NCI-H2029 (cell line): ENCODE data around the gene HPS1.

Experiments used
- DNase-seq: peaks from one replicate; lab custom pipeline; 2025; lab: John Stamatoyannopoulos, UW

Gene HPS1

DNA sequence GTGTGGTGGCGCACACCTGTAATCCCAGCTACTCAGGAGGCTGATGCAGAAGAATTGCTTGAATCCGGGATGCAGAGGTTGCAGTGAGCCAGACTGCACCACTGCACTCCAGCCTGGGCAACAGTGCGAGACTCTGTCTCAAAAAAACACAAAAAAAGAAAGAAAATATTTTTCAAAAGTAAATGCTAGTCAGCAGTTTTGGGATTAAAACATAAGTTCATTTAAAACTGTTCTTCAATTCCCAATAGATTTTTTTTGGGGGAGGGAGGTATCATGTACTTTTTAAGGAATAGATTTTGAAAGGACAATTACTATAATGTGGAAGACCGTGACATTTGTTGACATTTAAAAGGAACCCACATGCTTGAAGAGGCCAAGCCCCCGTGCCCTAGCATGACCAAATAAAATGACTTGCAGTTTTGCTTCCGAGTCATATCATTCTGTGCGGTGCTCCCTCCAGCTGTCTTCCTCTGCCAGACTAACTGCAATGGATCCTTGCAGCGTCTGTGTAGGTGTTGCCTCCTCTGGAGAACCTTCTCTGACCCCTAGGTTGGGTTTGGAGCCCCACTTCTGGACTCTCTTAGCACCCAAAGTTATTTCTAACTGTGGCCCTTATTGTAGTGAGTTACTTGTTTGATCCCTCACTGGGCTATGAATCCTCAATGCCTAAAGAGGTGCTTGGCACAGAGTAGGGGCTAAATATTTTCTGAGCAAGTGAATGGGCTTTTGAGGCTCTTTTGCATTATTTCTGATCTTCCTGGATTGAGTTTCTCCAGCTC is 17.4 kb upstream of the HPS1 start:
- no peak for DNase-seq

DNA sequence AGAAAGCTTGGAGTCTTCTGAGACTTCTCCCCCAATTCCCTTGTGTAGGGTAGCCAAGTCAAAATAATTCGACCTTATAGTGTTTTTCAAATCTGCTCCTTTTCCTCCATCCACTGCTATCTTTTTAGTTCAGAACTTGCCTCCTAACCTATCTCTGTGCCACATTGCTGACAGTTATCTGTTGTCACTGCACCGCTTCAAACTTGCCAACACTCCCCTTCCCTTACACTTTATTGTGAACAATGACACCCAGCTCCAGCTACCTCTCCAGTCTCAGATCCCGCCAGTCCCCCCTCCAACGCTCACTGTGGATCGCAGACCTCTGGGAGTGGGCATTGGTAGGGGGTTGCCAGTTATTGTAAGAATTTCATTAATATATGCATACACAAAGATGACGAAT is 16.3 kb upstream of the HPS1 start:
- no peak for DNase-seq

DNA sequence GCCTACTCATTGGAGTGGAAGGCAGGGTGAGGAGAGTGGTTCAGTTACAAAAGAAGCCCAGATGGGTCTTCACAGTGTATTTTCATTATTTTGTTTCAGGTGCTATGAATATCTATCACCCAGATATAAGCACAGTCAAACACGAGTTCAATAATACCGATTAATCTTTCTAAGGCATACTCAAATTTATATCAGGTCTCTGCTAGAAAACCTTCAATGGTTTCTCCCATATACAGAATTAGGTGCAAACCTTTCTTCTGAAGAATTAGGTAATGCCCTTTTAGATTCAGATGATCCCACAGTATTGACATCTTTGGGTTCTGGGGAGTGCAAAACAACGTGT is 14.7 kb upstream of the HPS1 start:
- no peak for DNase-seq

DNA sequence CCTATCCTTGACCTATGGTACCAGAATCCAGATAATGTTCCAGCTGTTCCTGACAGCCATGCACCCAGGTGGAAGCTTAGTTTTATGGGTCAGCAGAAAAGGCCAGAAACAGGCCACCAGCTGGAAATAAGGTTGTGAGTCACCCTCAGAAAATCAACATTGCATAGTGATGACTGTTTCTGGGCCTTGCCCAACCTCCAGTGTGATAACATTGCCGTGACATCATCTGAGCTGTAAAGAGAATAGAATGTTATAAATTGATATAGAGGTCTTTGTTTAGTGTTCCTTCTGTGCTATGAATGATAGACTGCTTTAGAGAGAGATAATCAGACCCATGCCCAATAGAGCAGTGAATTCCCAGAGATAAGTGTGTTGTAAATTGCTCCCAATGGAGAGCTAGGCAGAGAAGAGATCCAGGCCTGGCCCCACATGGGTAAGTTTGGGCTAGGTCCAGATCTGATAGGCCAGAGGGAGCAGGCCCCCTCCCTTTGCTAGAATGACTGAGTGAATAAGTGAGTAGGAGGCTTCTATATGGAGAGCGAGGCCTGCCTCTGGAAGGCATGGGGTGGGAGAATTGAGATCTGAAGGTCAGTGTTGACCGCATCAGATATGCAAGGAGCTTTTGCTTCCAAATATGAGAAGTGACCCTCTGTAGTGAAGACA is 14.2 kb upstream of the HPS1 start:
- no peak for DNase-seq

DNA sequence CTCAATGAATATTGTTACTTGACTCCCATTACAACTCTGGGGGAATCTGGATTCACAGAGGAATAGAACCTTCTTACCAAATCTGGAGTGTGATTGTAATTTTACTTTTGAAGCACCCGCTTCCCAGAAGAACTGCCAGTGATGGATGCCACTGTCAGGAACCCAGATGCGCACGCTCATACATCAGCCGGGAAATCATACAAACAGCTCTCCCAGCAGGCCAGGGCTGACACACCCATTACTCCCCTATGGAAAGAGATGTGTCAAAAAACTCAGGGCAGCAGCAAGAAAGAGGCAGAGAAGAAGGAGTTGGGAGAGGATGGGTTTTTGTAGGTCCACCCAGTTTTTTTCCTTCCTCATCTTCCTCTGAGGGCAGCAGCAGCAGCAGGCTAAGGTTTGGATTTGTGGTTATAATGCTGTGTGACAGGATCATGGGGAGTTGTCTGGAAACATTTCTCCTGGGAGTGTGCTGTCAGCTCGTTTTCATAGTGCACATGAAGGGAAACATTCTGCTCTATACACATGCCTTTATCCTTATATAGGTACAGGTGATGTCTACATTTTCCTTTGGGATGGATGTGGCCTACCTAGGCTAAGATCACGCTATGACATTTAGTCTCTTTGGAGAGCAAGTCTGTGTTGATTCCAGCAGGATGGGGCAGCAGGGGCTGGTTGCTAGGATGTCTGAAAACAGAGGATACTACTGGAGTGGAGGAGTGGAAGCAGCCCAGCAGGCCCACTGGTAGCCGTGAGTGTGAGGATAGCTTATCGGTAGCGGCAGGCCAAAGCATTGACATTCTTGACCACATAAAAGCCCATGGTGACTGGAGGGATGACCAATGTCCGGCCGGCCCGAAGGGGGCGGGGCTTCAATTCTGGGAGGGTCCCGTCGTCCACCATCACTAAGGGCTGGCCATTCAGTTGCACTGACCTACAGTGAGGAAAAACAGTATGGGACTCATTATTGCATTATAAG is 12.4 kb upstream of the HPS1 start:
- no peak for DNase-seq

DNA sequence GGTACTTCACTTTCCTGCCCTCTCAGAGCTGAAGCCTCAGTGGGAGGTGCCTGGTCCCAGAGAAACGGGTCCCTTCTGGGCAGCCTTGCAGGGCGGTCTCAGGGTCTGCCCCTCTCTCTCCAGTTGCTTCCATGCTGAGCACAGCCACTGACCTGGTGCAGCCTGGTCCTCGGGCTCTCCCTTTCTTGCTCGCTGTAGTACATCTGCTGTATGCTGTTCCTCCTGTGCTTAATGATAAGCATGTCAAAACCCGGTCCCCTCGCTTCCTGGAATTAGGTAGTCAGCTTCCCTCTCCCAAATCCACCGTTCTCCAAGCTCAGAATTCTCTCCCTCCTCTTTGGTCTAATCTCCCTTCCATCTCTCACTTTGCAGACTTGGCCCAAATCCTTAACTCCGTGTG is 11.0 kb upstream of the HPS1 start:
- DNase-seq = no peak

DNA sequence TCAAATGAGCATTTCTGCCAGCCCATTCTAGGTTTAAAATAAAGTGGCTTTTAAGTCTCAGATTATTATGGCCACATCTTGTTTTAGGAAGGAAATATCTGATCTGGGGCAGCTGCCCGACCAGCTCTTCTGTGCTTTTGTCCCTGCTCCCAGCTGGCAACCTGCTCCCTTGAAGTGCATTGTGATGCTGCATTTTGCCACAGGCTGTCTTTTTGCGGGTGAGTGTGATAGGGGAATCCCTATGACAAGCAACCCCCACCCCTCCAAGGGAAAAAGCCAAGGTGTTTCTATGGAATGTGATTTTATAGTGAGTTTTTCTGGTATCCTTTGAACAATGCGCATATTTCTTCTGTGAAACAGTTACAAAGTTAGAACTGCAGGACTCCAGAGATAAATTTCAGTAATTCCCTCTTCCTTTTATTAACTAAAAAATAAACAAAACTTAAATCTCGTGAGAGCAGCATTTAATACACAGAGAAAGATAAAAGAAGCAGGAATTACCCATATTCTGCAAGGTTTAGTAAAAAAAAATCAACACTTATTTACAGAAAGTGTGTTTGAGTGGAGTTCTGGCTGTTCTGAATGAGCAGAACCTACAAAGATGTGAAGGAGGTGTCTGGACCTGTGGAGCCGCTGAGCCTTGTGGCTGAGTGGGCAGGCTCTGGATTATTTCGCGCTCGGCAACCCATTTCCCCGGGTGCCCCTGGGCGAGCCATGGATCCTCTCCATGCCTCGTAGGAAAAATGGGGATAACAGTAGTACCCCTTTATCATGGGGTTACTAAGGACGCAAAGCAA is 10.1 kb upstream of the HPS1 start:
- no peak for DNase-seq

DNA sequence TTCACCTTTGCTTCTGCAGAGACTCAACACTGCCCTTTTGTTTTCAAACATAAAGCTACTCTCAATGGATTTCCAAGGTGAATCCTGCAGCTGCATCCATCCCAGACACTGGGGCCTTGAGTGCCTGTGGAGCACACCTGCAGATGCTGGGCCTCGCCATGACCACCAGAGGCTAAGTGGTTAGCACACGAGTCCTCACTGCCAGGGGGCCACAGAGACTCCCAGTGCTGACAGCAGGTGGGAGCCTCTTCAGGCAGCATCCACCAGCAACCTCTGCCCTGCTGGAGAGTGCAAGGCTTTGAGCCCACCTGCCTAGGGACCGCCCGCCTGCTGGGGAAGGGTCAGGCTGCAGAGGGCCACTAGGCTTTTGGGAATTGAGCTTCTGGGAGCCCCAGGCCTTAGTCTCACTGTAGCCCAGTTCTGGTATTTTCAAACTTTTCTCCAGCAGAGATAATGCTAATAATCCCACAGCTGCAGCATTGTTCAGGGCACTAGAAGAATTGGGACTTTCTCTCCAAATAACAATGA is 9.4 kb upstream of the HPS1 start:
- DNase-seq = no peak

DNA sequence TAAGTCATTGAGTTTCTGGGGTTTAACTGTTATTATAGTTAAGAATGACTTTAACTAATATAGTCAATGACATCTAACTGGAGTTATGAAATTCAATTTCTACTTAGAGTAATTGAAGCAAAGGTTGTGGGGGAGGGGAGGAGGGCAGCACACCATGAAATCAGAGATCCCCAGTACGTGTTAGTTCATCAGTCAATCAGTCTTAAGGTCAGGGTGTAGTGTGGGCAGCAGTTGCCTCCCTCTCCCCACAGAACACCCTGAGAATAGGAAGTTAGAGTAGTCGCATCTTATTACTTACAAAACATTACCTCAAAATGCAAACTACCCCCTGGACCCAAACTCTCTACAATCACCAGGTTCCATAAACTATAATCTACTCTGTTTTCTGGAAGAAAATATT is 7.0 kb upstream of the HPS1 start:
- DNase-seq = no peak

DNA sequence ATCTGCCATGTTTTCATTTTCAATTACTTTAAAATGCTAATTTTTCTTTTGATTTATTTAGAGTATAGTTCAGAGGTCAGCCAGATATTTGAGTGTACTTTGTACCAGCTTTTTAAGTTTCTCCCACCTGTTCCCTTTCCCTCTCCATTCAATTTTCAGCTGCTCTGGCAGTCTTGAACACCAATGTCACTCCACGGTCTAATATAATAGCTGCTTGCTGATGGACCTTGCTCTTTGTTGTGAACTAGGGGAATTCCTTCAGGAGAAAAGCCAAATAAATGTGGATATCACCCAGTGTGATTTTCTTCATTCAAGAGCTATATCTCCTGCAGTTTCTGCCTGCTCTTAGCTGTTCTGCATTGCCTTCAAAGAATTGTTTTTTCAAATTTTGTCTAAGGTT is 3.9 kb upstream of the HPS1 start:
- DNase-seq = no peak

DNA sequence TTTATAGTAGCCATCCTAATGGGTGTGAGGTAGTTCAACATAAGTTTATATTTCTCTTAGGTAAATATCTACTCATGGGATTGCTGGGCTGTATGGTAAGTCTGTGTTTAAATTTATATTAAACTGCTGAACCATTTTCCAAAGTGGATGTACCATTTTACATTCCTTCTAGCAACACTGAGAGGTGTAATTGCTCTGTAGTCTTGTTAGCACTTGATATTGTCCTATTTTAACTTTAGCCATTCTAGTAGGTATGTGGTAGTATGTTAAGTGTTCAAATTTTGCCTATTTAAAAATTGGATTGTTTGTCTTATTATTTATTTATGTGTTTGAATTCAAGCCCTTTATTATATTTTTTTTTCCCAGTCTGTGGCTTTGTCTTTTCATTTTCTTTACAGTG is 2.6 kb upstream of the HPS1 start:
- no peak for DNase-seq

DNA sequence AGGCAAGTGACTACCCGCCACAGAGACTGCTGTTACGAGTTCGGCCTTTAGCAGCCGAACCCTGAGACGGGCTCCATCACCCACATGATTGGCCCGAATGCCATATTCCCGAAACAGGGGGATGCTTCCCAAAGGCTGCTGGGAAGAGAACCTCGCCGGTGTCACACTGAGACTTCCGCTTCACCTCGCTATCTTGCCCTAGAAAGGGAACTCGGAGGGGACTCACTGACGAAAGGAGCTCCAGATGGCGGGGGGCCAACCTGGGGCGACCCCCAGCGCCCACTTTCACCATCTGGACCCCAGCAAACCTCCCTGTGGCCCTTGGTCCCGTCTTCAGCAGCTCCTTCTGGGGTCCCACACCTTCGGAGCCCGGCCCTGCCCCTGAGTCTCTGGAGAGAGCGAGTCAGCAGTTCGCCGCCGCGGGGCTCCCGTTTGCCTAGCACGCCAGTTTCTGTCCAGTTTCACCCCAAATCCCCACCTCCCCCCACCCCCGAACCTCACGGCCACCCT is 529 bp downstream of the HPS1 start:
- no peak for DNase-seq

DNA sequence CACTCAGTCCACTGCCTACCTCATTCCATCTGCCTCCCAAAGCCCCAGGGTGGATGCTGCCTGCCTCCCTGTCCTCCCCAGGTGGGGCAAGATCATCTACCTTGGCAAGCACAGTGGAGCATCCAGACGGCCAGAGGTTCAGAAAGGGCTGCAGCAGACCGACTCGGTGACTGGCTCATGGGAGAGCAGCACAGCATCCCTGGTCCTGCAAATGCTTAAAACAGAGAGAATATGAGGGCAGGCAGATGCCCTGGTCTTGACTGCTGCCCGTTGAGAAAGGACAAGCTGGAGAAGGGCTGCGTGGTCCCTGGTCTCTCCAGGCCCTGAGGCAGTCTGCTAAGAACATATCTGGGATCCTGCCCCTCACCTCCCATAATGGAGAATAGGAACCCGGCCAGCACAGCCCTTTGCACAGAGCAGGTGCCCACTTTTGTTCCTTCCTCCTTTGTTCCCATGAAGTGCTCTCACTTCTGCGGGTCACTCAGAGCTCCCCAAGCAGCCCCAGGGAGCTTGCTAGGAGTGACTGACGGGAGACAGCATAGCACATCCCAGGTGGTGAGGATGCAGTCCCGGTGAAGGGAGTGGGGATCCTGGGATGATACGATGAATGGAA is 1.4 kb downstream of the HPS1 start:
- DNase-seq = no peak

DNA sequence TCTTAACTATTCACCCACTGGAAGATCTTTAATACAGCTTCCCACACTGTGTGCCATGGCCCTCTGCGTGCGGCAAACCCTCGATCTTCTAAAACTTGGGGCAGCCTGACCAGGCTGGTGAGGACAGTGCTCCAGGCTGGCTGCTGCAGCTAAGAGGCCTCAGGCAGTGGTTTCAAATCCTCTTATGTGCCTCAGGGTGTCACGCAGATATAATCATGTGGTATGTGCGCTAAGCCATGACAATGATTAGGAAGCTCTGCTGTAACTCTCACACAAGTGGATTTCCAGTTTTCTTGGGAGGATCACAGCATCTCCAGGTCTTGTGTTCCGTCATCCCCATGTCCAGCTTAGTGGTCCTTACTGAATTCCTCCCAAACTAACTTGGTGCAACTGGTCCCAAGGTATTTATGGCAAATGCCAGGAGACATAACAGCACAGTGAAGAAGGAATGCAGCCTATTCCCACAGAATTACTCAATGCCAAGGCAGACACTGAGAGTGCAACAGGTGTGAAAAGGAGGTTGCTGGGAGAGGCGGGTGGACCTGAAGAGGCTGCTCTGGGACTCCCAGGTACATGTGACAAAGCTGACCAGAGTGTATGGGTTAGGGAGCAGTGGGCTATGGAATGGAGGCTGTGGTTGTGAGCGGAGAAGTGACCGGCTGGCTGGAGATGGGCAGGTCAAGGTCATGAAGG is 2.3 kb downstream of the HPS1 start:
- no peak for DNase-seq

DNA sequence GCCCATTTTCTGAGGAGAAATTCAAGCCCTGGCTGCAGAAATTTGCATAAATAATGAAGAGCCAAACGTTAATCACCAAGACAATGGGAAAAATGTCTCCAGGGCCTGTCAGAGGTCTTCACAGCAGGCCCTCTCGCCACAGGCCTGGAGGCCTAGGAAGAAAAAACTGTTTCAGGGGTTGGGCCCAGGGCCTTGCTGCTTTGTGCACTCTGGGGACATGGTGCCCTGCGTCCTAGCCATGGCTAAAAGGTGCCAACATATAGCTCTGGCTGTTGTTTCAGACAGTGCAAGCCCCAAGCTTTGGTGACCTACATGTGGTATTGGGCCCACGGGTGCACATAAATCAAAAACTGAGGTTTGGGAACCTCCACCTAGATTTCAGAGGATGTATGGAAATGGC is 8.0 kb downstream of the HPS1 start:
- DNase-seq = no peak

DNA sequence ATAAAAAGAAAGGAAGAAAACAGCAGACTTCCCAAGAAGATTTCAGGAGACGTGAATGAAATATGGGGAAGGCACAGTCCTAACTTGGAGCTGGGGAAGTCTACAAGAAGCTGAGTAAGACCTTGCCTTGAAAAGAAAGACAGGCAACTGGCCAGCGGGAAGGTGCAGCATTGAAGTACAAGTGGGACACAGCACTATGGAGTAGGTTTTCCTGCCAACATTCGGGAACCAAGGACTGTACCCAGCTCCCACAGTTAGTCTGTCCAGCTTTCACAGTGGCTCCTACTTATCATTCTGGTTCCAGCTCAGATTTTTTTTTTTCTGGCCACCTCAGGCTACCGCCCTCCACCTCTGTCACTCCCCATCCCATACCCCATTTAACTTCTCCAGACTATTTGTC is 10.0 kb downstream of the HPS1 start:
- no peak for DNase-seq

DNA sequence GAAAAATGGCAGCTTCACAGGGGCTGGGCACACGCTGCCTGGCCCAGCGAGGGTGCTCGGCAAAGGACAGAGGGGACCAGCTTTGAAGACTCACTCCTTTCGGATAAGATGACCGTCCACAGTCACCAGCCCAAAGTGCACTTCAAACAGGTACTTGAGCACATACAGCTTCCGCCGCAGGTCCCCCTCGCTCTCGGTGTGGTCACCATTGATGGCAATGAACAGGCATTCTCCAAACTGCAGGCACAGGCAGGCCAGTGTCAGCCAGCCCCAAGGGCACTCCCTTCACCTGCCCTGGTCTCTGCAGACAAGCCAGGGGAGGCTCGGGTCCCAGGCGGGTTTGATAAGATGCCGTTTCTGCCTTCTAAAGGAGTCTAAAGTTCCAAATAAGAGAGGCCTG is 11.6 kb downstream of the HPS1 start:
- no peak for DNase-seq

DNA sequence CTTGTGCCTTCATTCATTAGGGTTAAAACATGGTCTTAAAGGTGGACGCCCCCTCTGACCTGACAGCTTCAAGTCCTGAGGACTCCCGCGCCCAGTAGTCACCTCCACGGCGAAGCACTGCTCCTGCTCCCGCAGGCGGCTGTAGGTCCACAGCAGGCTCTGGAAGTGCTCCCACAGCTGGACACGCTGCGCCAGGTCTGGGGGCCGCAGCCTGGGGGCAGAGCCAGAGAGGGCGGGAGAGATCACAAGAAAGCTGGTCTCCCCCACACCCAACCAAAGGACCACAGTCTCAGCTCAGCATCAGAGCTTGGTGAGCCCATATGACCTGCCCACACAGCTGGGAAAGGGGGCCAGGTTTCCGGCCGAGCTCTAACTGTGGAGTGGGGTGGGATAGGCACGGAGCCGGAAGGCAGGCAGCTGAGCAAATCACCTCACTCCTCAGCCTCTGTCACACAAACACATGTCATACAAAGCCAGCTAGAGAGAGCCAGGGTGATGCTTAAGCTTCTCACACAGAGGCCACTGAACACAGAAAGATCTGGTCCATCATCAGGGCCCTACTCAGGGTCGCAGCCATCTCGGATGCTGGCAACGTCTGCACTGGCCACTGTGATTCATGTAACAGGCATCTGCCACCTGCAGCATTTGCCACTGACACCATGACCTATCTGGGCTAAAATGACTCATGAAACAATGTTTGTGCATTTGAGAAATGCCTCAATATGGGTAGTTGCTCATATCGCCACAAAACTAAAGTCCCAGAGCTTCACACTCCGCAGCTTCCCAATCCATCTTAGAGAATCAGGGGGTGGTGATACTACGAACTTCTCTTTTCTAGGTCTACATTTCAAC is 12.6 kb downstream of the HPS1 start:
- DNase-seq = no peak

DNA sequence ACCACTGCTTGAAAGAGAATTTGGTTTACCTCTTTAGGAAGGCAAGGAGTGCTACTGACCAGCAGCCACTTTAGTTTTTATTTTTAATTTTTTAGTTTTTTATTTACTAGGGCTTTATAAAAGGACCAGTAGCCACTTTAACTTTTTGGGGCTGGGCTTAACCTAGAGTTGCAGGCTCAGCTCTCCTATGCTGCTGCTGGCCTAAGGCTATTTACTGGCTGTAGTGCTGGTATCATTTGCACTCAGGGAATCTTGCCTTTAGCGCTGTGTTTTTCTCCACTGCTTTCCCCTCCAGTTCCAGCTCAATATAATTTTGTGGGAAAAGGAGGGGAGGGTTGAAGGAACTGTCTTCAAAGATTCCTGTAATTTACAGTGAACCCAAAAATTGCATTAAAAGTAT is 13.4 kb downstream of the HPS1 start:
- DNase-seq = no peak

DNA sequence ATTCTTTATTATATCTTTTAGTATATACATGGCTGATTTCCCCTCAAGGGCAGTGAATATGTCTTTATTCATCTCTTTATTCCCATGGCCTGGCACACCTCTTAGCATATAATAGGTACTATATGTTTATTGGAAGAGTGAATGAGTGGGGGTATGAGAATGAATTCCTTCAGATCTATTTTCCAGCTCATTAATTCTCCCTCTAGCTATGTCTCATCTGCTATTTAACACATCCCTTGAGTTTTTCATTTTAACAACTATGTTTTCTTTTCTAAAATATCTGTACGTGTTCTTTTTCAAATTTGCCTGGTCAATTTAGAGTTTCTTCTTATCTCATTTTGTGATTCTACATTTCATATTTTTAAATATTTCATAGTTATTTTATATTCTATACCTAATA is 14.4 kb downstream of the HPS1 start:
- DNase-seq = no peak
